Vagina (tissue), 2 donors: Measurements from ENCODE around the gene DGKI.

ENCODE experiments used
- POLR2A ChIP-seq, 2 donors: fragments of 450-650 bp; IDR thresholded peaks; one replicate each; pipeline ENCODE4 v1.6.1; 2017; ENCODE audit warnings: antibody characterized with exemption in 2 of 2, mild to moderate bottlenecking in 2 of 2, moderate library complexity in 2 of 2
- POLR2AphosphoS5 ChIP-seq, 2 donors: sonication (generic); formaldehyde crosslinking; IDR thresholded peaks; one replicate each; pipeline ENCODE4 v1.9.0; 2017; ENCODE audit warnings: antibody characterized with exemption in 2 of 2, mild to moderate bottlenecking in 2 of 2, low read depth in 1 of 2; ENCODE audit not compliant: insufficient read depth in 1 of 2
- TF ChIP-seq, protein P1 (sequence below), 3 experiments: fragments of 450-650 bp in 2 of 3; fragments of 200-600 bp in 1 of 3; sonication (generic) in 1 of 3; IDR thresholded peaks; one replicate each; pipeline ENCODE4 v1.5.1; 2017 to 2019; ENCODE audit warnings: antibody characterized with exemption in 3 of 3, mild to moderate bottlenecking in 2 of 3, moderate library complexity in 2 of 3

DNA sequence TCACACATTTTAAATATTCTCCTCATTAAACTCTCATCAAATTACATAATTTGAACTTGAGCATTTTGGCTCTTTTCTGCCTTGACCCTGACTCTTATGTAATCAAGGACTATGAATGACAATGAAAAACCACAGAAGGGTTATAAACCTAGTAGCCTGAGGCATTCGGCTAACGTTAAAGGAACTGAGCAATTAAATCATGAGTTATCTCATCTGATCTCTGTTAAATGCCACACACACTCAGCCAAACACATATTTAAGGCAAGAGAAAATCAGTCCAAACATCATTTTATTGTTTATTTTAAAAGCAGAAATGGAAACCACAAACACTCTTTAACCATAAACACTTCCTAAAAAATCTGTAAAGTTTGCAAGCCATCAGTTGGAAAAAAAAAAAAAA lies 204.3 kb downstream of the DGKI start:
- TF ChIP-seq, protein P1, sequence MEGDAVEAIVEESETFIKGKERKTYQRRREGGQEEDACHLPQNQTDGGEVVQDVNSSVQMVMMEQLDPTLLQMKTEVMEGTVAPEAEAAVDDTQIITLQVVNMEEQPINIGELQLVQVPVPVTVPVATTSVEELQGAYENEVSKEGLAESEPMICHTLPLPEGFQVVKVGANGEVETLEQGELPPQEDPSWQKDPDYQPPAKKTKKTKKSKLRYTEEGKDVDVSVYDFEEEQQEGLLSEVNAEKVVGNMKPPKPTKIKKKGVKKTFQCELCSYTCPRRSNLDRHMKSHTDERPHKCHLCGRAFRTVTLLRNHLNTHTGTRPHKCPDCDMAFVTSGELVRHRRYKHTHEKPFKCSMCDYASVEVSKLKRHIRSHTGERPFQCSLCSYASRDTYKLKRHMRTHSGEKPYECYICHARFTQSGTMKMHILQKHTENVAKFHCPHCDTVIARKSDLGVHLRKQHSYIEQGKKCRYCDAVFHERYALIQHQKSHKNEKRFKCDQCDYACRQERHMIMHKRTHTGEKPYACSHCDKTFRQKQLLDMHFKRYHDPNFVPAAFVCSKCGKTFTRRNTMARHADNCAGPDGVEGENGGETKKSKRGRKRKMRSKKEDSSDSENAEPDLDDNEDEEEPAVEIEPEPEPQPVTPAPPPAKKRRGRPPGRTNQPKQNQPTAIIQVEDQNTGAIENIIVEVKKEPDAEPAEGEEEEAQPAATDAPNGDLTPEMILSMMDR (IDR thresholded peaks at IDR 0.05), result no peak
- TF ChIP-seq POLR2AphosphoS5 (IDR thresholded peaks at IDR 0.05; ENCODE audit: insufficient read depth in 1 of 2, low read depth in 1 of 2) (no peak), POLR2A (IDR thresholded peaks at IDR 0.05) (no peak)
